ENCODE measurements around the gene CHST3.

DNA sequence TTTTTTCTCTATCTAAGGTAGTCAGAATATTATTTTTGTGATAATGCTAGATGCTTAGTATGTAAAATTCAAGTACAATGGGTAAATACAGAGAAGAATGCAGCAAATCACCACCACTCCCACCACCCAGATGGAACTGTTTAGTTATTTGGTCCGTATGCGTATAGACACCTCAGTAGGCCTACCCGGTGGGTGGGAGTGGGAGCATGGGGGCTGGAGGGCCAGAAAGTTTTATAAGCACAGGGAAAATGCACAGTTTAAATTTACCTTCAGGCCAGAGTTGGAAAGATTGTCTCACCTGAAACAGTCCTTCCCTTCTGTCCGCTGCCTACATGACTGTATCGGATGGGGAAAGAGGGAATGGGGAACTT, 15.5 kb downstream of the CHST3 start:
- TF ChIP-seq CTCF (optimal IDR thresholded peaks at IDR 0.05 in 1 of 3, IDR thresholded peaks at IDR 0.05 in 1 of 3, conservative IDR thresholded peaks at IDR 0.05 in 1 of 3; ENCODE audit: extremely low read depth in 1 of 3, insufficient read depth in 2 of 3, low read length in 3 of 3) (no peak), EZH2 (IDR thresholded peaks at IDR 0.05; ENCODE audit: low read length) (no peak)

All from keratinocyte (primary cell).